Measurements from ENCODE around the gene LRIG2. TPM values are rescaled to one million over a fixed set of nuclear protein-coding genes. Genes with fewer than 3 reads are reported as not detected.

The LRIG2 gene
- total and polyA plus RNA-seq, 2 of the 13 experiments (the other 11 are each of a cell fraction or from before 2014, with no cell fraction given): 8.1 to 12.2 TPM

GRCh38 chr1:113048064-113048463, 24.9 kb upstream of the LRIG2 start:
- Histone ChIP-seq H3K79me2 (ENCODE audit: insufficient read depth, low read length) (no peaks in the 10 kb centered on the region), H3K27me3 (ENCODE audit: control insufficient read depth in 1 of 2, insufficient read depth in 2 of 2, low read length in 2 of 2) (no peaks in the 10 kb centered on the region), H3K9ac (ENCODE audit: insufficient read depth, low read depth, low read length) (no peak overlapping the region), H3K36me3 (replicated peaks in 1 of 2; ENCODE audit: control insufficient read depth in 1 of 2, insufficient read depth in 2 of 2, low read length in 2 of 2) (no peaks in the 10 kb centered on the region), H3K9me3 (ENCODE audit: low read length) (no peaks in the 10 kb centered on the region), H3K27ac (ENCODE audit: extremely low read length, insufficient read depth, low read length) (no peak overlapping the region), H4K20me1 (ENCODE audit: insufficient read depth, low read length) (no peaks in the 10 kb centered on the region), H3K4me3 (replicated peaks in 1 of 3; ENCODE audit: insufficient read depth in 1 of 3, low read depth in 2 of 3, low read length in 3 of 3) (no peak overlapping the region), H3K4me1 (ENCODE audit: insufficient read depth, low read length) (peaks cover 24% of the 10 kb centered on the region), H3K4me2 (ENCODE audit: low read depth, low read length) (no peak overlapping the region), H2AFZ (ENCODE audit: low read length) (no peak overlapping the region)
- TF ChIP-seq ZSCAN25 (CRISPR knock-in tag; IDR thresholded peaks at IDR 0.05): peak; percentile 96
- no peak for TF ChIP-seq SRSF1 (optimal IDR thresholded peaks at IDR 0.05; ENCODE audit: low read depth, low read length)
- TF ChIP-seq ARID5B (CRISPR knock-in tag; IDR thresholded peaks at IDR 0.05): peak; percentile 19; the same call in 1 of the 2 replicates
- TF ChIP-seq, protein P1, sequence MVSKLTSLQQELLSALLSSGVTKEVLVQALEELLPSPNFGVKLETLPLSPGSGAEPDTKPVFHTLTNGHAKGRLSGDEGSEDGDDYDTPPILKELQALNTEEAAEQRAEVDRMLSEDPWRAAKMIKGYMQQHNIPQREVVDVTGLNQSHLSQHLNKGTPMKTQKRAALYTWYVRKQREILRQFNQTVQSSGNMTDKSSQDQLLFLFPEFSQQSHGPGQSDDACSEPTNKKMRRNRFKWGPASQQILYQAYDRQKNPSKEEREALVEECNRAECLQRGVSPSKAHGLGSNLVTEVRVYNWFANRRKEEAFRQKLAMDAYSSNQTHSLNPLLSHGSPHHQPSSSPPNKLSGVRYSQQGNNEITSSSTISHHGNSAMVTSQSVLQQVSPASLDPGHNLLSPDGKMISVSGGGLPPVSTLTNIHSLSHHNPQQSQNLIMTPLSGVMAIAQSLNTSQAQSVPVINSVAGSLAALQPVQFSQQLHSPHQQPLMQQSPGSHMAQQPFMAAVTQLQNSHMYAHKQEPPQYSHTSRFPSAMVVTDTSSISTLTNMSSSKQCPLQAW (CRISPR knock-in tag; IDR thresholded peaks at IDR 0.05): no peak
- TF ChIP-seq, protein P2, sequence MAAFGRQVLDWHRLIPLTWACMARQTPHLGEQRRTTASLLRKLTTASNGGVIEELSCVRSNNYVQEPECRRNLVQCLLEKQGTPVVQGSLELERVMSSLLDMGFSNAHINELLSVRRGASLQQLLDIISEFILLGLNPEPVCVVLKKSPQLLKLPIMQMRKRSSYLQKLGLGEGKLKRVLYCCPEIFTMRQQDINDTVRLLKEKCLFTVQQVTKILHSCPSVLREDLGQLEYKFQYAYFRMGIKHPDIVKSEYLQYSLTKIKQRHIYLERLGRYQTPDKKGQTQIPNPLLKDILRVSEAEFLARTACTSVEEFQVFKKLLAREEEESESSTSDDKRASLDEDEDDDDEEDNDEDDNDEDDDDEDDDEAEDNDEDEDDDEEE (CRISPR knock-in tag; IDR thresholded peaks at IDR 0.05): no peak
- no peak for TF ChIP-seq PAX8 (CRISPR knock-in tag; IDR thresholded peaks at IDR 0.05; ENCODE audit: borderline replicate concordance)
- peak; percentile 19; the same call in 1 of the 2 replicates for TF ChIP-seq SP5 (CRISPR knock-in tag; IDR thresholded peaks at IDR 0.05; ENCODE audit: borderline replicate concordance, low read depth)
- no peak for TF ChIP-seq NFE2L2 (IDR thresholded peaks at IDR 0.05; ENCODE audit: low read length)
- TF ChIP-seq REXO4 (CRISPR knock-in tag; IDR thresholded peaks at IDR 0.05; ENCODE audit: borderline replicate concordance): no peak
- peak; percentile 16; the same call in 1 of the 2 replicates for TF ChIP-seq HNF4G (IDR thresholded peaks at IDR 0.05; ENCODE audit: borderline replicate concordance, low read depth, low read length)
- TF ChIP-seq HNF4G (CRISPR knock-in tag; IDR thresholded peaks at IDR 0.05; ENCODE audit: borderline replicate concordance, low read depth): no peak
- TF ChIP-seq, protein P3, sequence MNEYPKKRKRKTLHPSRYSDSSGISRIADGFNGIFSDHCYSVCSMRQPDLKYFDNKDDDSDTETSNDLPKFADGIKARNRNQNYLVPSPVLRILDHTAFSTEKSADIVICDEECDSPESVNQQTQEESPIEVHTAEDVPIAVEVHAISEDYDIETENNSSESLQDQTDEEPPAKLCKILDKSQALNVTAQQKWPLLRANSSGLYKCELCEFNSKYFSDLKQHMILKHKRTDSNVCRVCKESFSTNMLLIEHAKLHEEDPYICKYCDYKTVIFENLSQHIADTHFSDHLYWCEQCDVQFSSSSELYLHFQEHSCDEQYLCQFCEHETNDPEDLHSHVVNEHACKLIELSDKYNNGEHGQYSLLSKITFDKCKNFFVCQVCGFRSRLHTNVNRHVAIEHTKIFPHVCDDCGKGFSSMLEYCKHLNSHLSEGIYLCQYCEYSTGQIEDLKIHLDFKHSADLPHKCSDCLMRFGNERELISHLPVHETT (CRISPR knock-in tag; conservative IDR thresholded peaks at IDR 0.05): no peak
- no peak for TF ChIP-seq BORCS8-MEF2B (CRISPR knock-in tag; IDR thresholded peaks at IDR 0.05)
- TF ChIP-seq ZNF556 (CRISPR knock-in tag; IDR thresholded peaks at IDR 0.05; ENCODE audit: borderline replicate concordance): no peak
- peak; percentile 64 for TF ChIP-seq HNF4A (CRISPR knock-in tag; IDR thresholded peaks at IDR 0.05)
- peak; percentile 53 for TF ChIP-seq ZNF629 (CRISPR knock-in tag; conservative IDR thresholded peaks at IDR 0.05)
- no peak for TF ChIP-seq RBFOX2 (IDR thresholded peaks at IDR 0.05; ENCODE audit: low read depth, low read length)
- ATAC-seq (peak; percentile 77), DNase-seq (ENCODE audit: low spot score) (peak; percentile 53), FAIRE-seq (peak; percentile 39)
- no TSS peak for BruUV-seq (replicated peaks)
- CTCF ChIA-PET (ENCODE audit: low intra/inter-chr PET ratio, low total read pairs): no interaction called here
- 3% methylated on average over 3 of the region's 3 CpGs for WGBS (ENCODE audit: low lambda C conversion rate)
- in situ Hi-C loops (cut with HindIII; ENCODE audit: extremely low pct_ligation_motif_present, low pct_unique_long_range_greater_than_20kb) (loop anchor here (25.0 kb wide), 1 partner anchor 336 kb away; the partner anchor contains the start of genes PPM1J and RHOC), intact Hi-C loops (cut with micrococcal nuclease; ENCODE audit: unreplicated experiment) (no loop called here)
- POLR2A ChIA-PET: interaction anchor here (1.0 to 1.2 kb wide), 2 partner anchors 24 to 92 kb away, joined by 3 to 6 read pairs; partner anchors contain the start of genes LRIG2 and SLC16A1

All from HepG2 (cell line).